ENCODE measurements around the gene TMEFF2.

DNA sequence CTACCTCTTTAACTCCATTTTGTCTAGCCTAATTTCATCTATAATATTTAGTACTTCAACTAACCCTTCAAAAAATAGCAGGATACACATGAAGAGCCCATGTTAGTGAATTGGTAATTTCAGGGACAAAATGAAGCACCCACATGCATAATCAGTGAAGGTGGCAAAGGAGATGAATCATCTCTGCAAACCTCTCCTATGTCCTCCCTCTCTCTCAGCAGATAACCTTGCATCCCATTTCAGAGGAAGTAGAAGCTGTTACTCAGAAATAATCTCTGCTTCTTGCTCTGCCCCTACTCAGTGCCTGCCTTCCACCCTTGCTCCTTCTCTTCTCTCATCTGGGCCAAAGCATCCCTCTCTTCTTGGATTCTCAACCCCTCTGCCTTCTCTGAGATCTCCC lies 287.6 kb downstream of the TMEFF2 start:
- TF ChIP-seq GATA2 (IDR thresholded peaks at IDR 0.05; ENCODE audit: low read depth, low read length) (no peak), GATA3 (IDR thresholded peaks at IDR 0.05; ENCODE audit: low read depth, low read length) (no peak)

Data from SH-SY5Y (cell line).